Stimulated activated CD8-positive, alpha-beta memory T cell treated with anti-CD3 and anti-CD28 coated beads, Interleukin-4, amount 100 ng/mL, for 48 hours (primary cell): ENCODE results near the gene KLK15.
"Not testable (repeated sequence)": the region's sequence is repeated elsewhere in the genome, so short reads cannot be mapped to it uniquely, and the experiment has no call there.

ENCODE experiments used
- DNase-seq: peaks from one replicate; pipeline ENCODE4 v3.0.0-alpha.2; 2020

KLK15 gene

DNA sequence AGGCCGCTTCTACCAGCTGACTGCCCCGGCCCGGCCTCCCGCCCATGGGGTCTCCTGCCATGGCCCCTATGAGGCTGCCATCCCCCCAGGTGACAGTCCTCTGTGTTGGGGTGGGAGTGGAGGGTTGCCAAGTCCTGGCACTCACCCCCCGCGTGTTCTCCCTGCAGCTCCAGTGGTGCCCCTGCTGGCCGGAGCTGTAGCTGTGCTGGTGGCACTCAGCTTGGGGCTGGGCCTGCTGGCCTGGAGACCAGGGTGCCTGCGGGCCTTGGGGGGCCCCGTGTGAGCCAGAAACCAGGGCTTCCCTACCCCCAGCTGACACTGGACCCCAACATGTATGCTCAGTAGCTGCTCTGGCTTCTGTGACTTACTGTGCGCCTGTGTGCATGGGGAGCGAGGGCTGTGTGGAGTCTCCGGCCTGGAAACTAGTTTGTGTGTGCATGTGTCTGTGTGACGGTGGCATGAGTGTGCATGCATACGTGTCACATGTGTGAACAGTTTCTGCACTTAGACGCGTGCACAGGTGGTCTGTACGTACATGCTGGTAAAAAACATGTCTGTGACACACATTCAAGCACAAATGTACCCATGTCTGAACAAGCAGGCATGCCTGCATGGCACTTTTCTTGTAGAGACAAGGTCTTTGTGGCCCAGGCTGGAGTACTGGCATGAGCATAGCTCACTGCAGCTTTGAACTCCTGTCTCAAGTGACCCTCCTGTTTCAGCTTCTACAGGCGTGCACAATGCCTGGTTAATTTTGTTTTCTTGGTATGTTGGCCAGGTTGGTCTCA, 38.3 kb downstream of the KLK15 start:
- peak; percentile 73 for DNase-seq

DNA sequence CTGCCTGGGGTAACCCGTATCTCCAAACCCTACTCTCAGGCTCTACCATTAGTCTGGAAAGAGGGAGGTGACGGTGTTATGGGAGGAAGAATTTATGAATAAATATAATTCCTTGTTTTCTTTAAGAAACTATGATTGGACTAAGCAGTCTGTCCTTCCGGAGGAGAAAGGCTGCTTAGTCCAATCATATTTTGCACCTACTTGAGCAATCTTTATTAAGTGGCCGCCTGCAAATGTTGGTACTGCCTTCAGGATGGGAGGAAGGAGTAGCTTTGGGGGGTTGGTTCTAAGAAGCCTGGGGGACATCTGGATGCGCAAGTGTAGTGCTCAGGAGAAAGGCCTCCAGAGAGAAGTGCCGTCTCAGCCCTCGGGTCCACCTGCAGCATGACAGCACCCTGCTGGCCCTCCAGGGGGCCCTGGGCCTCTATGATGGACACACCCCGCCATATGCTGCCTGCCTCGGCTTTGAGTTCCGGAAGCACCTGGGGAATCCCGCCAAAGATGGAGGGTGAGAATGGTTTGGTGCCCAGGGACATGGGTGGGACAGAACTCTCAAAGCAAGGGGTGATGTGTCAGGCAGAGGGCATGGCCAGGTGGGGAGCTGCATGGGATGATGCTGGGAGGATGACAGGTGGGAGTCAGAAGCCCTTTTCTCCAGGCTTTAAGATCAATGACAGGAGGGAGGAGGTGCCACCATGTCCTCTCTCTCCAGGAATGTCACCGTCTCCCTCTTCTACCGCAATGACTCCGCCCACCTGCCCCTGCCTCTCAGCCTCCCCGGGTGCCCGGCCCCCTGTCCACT, 39.1 kb downstream of the KLK15 start:
- DNase-seq, result no peak

DNA sequence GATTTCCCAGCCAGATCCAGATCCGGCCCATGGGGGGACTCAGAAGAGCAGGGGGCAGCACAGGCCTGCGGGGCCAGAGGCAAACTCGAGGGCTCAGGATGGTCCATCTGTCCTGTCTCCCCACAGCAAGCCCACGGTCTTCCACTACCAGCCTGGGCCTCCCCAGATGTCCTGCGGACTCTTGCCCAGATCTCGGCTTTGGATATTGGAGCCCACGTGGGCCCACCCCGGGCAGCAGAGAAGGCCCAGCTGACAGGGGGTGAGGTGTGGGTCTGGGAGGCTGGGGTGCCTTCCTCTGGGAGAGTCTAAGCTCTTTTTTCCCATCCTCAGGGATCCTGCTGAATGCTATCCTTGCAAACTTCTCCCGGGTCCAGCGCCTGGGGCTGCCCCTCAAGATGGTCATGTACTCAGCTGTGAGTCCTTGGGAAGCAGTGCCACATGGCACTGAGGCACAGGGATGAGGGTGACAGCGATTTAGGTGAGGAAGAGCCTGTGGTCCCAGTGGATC, 39.8 kb downstream of the KLK15 start:
- DNase-seq, result peak; percentile 47

DNA sequence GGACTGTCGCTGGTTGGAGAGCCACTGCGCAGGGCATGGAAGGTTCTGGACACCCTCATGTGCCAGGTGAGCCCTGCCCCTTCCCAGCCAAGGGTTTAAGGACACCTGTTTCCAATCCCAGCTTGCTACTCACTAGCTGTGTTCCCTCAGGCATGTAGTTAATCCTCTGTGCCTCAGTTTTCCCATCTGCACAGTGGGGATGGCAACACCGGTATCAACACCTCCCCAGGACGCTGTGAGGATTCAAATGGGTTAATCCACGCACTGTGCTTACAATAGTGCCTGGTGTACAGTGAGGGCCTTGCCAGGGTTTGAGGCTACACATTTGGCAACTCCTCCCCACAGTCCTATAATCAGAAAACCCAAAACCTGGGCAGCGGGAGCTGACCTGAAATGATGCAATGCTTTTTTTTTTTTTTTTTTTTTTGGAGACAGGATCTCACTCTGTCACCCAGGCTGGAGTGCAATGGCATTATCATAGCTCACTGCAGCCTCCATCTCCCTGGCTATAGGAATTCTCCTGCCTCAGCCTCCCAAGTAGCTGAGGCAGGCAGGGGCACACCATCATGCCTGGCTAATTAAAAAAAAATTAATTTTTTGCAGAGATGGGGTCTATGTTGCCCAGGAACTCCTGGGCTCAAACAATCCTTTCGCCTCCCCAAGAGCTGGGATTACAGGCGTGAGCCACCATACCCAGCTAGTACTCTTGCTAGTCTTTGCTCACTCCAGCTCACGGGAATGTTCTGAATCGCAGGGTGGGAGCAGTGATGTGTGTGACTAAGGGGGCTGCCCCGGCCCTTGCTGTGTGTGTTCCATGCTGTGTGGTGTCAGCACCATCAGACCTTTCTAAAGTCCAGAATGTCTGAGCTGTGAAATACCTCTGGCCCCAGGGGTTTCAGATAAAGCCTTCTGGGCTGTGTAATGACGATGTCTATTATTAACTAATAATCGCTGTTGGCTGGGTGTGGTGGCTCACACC, 40.8 kb downstream of the KLK15 start:
- DNase-seq, result no peak

DNA sequence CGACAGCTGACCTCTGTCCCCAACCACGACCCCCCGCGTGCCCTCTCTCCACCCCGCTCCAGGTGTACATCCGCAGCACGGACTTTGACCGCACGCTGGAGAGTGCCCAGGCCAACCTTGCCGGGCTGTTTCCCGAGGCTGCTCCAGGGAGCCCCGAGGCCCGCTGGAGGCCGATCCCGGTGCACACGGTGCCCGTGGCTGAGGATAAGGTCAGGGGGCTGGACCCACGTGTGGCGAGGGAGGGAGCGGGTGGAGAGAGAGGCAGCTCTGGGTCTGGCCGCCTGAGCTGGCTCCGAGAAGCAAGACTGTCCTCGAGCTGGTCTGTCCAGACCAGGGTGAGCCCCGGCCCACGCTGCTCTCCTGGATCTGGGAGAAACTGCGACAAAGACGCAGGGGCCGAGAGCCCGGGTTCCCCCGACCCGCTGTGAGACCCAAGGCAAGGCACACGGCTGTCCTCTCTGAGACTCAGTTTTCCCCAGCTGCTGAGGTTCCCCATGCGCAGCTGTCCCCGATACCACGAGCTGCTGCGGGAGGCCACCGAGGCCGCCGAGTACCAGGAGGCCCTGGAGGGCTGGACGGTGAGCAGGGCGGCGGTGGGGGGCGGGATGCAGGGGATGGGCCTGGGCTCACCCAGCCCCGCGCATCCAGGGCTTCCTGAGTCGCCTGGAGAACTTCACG, 41.6 kb downstream of the KLK15 start:
- DNase-seq, result no peak

DNA sequence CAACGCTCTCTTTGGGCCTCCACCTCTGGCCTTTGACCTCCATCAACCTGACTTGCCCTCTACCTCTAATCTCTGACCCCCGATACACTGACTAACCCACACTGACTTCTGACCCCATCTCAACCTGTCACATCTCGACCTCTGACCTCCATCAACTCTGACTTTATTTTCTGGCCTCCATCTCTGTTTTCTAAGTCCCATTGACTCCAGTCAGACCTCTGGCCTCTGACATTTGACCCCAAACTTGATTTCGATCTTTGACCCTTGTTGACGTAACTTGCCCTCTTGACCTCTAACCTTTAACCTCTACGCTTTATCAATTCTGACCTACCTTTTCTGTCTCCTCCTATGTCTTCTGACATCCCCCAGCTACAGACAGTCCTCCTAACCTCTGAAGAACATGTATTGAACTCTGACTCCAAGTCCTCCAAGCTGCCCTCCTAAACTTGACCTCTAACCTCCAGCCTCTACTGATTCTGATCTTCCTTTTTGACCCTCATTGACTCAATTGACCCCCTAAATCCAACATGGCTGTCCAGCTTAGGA, 42.4 kb downstream of the KLK15 start:
- DNase-seq, result no peak

DNA sequence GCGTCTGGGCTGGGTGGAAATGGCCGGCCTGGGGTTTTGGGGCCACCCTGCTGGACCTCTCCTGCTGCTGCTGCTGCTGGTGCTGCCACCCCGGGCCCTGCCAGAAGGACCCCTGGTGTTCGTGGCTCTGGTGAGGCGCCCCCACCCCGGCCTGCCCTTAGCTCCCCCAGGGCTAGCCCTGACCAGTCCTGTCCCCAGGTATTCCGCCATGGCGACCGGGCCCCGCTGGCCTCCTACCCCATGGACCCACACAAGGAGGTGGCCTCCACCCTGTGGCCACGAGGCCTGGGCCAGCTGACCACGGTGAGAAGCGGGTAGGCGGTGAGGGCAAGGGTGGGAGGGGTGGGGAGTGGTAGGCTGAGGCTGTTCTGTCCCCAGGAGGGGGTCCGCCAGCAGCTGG, 43.0 kb downstream of the KLK15 start, which contains the start of gene ACP4:
TSS of gene ACP4 (plus strand) at position 20 of the 400 bp plus-strand sequence. CDS start at position 20, 0 bp downstream.
- DNase-seq, result no peak

DNA sequence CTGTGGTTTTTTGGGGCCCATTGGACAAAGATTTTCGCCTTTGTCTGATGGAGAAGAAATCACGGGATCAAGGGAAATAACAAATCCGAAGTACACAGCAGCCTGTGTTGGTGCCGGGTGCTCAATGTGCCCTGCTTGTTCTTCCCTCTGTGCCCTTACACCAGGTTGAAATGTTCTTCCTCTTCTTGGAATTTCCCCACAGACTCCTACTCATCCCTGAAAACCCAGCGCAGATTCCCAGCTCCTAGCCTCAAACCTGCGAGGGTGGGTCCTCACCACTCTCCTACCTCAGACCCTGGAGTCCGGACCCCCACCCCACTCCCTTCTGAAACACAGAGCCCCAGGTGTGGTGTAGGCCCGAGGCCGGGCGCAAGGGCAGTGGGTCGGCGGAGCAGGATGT, 48.0 kb downstream of the KLK15 start:
- DNase-seq, result no peak

DNA sequence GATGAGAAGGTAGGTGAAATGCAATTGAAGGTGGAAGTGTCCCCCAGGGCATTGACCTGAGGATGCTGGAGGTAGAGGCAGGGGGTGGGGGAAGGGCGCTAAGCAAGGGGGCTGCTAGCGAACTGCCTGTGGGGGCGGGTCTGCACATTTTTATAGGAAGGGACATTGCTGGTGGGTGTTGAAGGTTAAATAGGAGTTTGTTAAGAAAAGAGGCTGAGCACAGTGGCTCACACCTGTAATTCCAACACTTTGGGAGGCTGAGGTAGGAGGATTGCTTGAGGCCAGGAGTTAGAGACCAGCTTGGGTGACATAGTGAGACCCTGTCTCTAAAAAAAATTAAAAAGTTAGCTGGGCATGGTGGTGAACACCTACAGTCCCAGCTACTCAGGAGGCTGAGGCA, 48.7 kb downstream of the KLK15 start:
- no peak for DNase-seq

DNA sequence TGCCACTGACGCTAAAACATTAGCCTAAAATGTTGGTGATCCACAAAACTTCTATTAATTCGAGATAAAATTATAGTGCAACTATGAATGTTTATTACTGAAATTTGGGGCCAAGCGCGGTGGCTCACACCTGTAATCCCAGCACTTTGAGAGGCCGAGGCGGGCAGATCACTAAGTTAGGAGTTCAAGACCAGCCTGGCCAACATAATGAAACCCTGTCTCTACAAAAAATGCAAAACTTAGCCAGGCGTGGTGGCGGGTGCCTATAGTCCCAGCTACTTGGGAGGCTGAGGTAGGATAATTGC, 49.6 kb downstream of the KLK15 start:
- DNase-seq, result not testable (repeated sequence)

DNA sequence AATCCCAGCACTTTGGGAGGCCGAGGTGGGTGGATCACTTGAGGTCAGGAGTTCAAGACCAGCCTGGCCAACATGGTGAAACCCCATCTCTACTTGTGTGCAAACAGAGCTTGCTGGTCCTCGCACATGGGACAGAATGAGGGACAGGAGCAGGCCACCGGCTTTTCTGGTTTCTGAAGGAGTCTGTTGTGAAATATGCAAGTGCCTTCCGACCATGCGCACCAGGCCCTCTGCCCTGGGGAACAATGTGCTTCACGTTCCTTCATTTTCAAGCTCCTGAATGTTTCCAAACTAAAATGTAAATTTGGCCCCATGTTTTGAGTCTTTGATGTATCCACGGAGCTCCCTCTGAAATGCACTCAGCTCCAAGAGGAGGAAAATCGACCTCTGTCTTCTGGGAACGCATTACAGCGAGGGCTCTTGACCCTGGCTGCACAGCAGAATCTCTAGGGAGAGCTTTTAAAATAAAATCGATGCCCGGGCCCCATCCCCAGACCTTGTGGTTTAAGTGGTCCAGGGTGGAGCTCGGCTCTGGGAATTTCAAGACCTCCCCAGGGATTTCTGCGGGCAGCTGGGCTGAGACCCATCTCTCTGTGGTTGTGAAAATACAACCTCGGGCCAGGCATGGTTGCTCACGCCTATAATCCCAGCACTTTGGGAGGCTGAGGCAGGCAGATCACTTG, 52.5 kb downstream of the KLK15 start:
- DNase-seq, result no peak

DNA sequence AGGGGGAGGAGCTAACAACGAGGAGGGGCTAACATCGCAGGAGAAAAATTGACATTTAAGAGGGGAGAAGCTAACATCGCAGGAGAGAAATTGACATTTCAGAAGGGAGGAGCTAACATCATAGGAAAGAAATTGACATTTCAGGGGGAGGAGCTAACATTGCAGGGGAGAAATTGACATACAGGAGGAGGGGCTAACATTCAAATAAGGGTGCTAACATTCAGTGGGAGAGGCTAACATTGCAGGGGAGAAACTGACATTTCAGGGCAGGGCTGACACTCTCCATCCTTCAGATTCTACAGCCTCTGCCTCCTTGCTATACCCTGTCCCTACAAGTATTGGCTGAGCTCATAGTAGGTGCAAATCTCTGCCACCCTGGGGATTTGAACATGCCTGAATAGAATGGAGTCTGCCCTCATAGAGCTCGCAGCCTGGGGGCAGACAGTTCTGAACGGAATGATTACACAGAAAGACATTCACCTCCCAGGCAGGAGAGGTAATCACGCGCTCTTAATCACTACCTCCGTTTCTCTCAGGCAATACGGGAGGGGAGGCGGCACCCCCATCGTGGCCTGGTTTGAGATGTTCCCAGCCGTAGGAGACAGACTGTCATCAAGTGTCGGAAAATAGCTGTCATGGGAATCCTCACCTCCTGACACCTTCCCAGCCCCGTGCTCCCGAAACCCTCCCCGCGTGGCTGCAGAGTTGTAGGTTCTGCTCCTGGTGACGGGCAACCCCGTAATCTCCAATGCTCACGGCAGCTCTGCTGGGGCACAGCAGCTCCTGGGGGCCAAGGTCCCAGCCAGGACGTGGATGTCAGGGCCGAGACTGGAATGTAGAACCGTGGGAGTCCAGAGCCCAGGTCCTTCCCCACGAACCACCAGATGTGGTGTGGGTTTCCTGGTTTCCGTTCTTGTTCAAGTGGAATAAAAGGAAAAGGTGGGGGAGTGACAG, 53.6 kb downstream of the KLK15 start:
- no peak for DNase-seq

DNA sequence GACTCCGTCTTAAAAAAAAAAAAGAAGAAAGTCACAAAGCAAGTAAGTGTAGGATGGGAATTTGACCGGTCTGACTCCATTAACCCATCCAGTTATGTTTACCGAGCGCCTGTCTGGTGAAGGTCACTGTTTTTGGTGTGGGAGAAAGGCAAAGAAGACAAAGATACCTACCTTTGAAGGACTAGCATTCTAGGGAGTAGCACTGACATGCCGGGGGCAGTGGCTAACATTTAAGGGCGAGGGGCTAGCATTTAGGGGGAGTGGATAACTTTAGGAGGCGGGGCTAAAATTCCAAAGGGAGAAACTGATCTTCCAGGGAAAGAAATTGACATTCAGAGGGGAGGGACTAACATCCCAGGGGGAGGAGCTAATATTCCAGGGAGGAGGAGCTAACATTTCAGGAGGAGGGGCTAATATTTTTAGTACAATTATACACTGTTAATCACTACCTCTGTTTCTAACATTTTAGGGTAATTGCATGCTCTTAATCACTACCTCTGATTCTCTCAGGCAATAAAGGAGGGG, 54.4 kb downstream of the KLK15 start:
- no peak for DNase-seq

DNA sequence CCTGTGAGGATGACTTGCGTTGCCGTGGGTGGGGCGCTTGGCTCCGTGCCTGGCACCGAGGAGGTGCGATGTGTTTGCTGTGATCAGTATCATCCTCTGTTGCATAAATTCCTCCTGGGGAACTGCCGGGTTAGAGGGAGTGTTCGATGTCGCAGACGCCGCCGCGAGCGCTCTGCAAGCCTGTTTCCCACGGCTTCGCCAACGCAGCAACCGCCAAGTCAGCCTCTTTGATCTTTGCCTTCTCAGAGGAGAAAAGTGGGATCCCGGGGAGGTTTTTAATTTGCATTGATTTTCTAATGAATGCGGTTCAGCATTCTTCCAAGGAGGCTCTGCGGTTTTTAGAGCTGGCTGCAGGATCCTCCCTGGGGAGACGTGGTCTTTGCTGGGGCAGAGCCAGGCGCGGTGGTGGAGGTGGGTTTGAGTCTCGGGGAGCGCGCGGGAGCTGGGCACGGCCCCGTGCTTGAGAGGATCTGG, 55.5 kb downstream of the KLK15 start:
- DNase-seq, result no peak

DNA sequence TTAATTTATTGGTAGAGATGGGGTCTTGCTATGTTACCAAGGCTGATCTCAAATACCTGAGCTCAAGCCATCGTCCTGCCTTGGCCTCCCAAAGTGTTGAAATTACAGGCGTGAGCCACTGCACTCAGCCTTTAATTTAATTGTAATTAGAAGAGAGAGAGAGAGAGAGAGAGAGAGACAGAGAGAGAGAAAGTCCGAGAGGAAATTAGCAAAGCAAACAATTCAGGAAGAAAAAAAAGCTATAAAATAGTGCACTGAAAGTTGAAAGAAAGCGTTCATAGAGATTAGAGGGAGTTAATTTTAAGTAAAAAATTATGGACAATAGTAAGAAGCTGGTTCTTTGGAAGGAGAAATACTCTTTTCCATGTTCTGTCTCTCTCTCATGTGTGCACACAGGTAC, 56.1 kb downstream of the KLK15 start:
- DNase-seq, result no peak

DNA sequence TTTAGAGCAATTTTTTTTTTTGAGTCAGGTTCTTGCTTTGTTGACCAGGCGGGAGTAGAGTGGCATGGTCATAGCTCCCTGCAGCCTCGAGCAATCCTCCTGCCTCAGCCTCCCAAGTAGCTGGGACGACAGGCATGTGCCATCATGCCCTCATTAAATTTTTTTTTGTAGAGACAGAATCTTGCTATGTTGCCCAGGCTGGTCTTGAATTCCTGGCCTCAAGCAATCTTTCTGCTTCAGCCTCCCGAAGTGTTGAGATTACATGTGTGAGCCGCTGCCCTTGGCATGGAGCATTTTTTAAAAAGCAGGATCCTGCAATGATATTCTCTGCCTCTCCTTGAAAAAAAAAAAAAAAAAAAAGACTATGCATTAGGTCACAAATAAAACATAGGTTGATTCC, 57.2 kb downstream of the KLK15 start:
- no peak for DNase-seq
